WTC11 (cell line): Measurements from ENCODE around the gene ZRANB2. TPM values are rescaled to one million over a fixed set of nuclear protein-coding genes. Genes with fewer than 3 reads are reported as not detected.

Experiments
- ATAC-seq: fragments of 200-7000 bp; cut with Tn5 transposase; 2 replicates; pipeline ENCODE4 v1.10.0; 2021; ENCODE audit warnings: mild to moderate bottlenecking, moderate library complexity
- Bru-seq: library from RNA; stranded (reverse); fragments of 400-500 nt; gene quantifications from one replicate; lab custom pipeline; 2021; lab: Mats Ljungman, UMichigan
- CTCF ChIA-PET: fragments of 300-600 bp; sonication (Branson Sonifier 250); formaldehyde crosslinking; loops from one replicate; lab custom pipeline; 2021; ENCODE audit warnings: antibody characterized with exemption; lab: Charles Lee
- POLR2A ChIA-PET: fragments of 350-600 bp; sonication (Branson Sonifier 250); formaldehyde crosslinking; loops from one replicate; lab custom pipeline; 2021; ENCODE audit warnings: antibody characterized with exemption; lab: Charles Lee
- DNase-seq: peaks from one replicate; pipeline ENCODE4 v3.0.0; 2021; ENCODE audit warnings: low spot score
- H3K27ac Mint-ChIP-seq: 2 replicates; pipeline ENCODE4 v1.8.0; 2021; ENCODE audit warnings: mixed read lengths
- H3K27me3 Mint-ChIP-seq: 2 replicates; pipeline ENCODE4 v1.8.0; 2021; ENCODE audit warnings: low read depth, mild to moderate bottlenecking, moderate library complexity, mixed read lengths
- H3K36me3 Mint-ChIP-seq: 2 replicates; pipeline ENCODE4 v1.8.0; 2021; ENCODE audit warnings: mixed read lengths
- H3K4me1 Mint-ChIP-seq: 2 replicates; pipeline ENCODE4 v1.8.0; 2022; ENCODE audit warnings: mixed read lengths
- H3K4me3 Mint-ChIP-seq: 2 replicates; pipeline ENCODE4 v1.8.0; 2021; ENCODE audit warnings: mild to moderate bottlenecking, moderate library complexity, mixed read lengths
- H3K9me3 Mint-ChIP-seq: 2 replicates; pipeline ENCODE4 v1.8.0; 2021; ENCODE audit warnings: mixed read lengths
- CREM ChIP-seq: sonication (generic); formaldehyde crosslinking; IDR thresholded peaks from 2 replicates; pipeline ENCODE4 v1.8.1; 2022; ENCODE audit warnings: mild to moderate bottlenecking, missing genetic modification reagents, moderate library complexity
- E2F5 ChIP-seq: sonication (generic); formaldehyde crosslinking; IDR thresholded peaks from 2 replicates; pipeline ENCODE4 v1.8.1; 2022; ENCODE audit warnings: mild to moderate bottlenecking, moderate library complexity, missing genetic modification reagents
- ERG ChIP-seq: fragments of 250-450 bp; sonication (Bioruptor Pico); IDR thresholded peaks from 2 replicates; pipeline ENCODE4 v1.8.0; 2021; ENCODE audit warnings: mild to moderate bottlenecking
- ETV6 ChIP-seq: sonication (generic); formaldehyde crosslinking; IDR thresholded peaks from 2 replicates; pipeline ENCODE4 v1.8.1; 2022; ENCODE audit warnings: mild to moderate bottlenecking, missing genetic modification reagents
- FOXJ3 ChIP-seq: sonication (generic); formaldehyde crosslinking; IDR thresholded peaks from 2 replicates; pipeline ENCODE4 v1.9.0; 2021; ENCODE audit warnings: missing genetic modification reagents, mild to moderate bottlenecking, borderline replicate concordance
- FOXP1 ChIP-seq: sonication (generic); formaldehyde crosslinking; IDR thresholded peaks from 2 replicates; pipeline ENCODE4 v1.8.0; 2022; ENCODE audit warnings: missing genetic modification reagents, mild to moderate bottlenecking, moderate library complexity, borderline replicate concordance
- GABPB1 ChIP-seq: sonication (generic); formaldehyde crosslinking; IDR thresholded peaks from 2 replicates; pipeline ENCODE4 v1.8.1; 2023; ENCODE audit warnings: mild to moderate bottlenecking, missing genetic modification reagents
- HMGA2 ChIP-seq: fragments of 250-450 bp; sonication (Bioruptor Pico); IDR thresholded peaks from 2 replicates; pipeline ENCODE4 v1.4.0; 2021; ENCODE audit warnings: mild to moderate bottlenecking, moderate library complexity
- MAX ChIP-seq: sonication (generic); formaldehyde crosslinking; IDR thresholded peaks from 2 replicates; pipeline ENCODE4 v1.8.0; 2022; ENCODE audit warnings: mild to moderate bottlenecking, missing genetic modification reagents
- MLX ChIP-seq: sonication (generic); formaldehyde crosslinking; IDR thresholded peaks from 2 replicates; pipeline ENCODE4 v1.8.1; 2023; ENCODE audit warnings: mild to moderate bottlenecking, missing genetic modification reagents, moderate library complexity
- NR1H2 ChIP-seq: sonication (generic); formaldehyde crosslinking; IDR thresholded peaks from 2 replicates; pipeline ENCODE4 v1.9.0; 2021; ENCODE audit warnings: mild to moderate bottlenecking, moderate library complexity, missing genetic modification reagents
- SMAD3 ChIP-seq: sonication (generic); formaldehyde crosslinking; IDR thresholded peaks from 2 replicates; pipeline ENCODE4 v1.8.0; 2022; ENCODE audit warnings: missing genetic modification reagents, mild to moderate bottlenecking, borderline replicate concordance
- SP1 ChIP-seq: sonication (generic); formaldehyde crosslinking; conservative IDR thresholded peaks from 2 replicates; pipeline ENCODE4 v1.8.1; 2022; ENCODE audit warnings: missing genetic modification reagents
- TEAD4 ChIP-seq: sonication (generic); formaldehyde crosslinking; IDR thresholded peaks from 2 replicates; pipeline ENCODE4 v1.8.0; 2022; ENCODE audit warnings: mild to moderate bottlenecking, missing genetic modification reagents
- USF1 ChIP-seq: sonication (generic); formaldehyde crosslinking; IDR thresholded peaks from 2 replicates; pipeline ENCODE4 v1.8.0; 2022; ENCODE audit warnings: mild to moderate bottlenecking, missing genetic modification reagents
- ZMAT4 ChIP-seq: fragments of 250-450 bp; sonication (Bioruptor Pico); IDR thresholded peaks from 2 replicates; pipeline ENCODE4 v1.9.0; 2021; ENCODE audit warnings: mild to moderate bottlenecking
- ZNF121 ChIP-seq: sonication (generic); formaldehyde crosslinking; IDR thresholded peaks from 2 replicates; pipeline ENCODE4 v1.8.0; 2023; ENCODE audit warnings: missing genetic modification reagents
- ZNF138 ChIP-seq: sonication (generic); formaldehyde crosslinking; conservative IDR thresholded peaks from 2 replicates; pipeline ENCODE4 v1.8.1; 2022; ENCODE audit warnings: mild to moderate bottlenecking, moderate library complexity, missing genetic modification reagents
- ZNF232 ChIP-seq: sonication (generic); formaldehyde crosslinking; IDR thresholded peaks from 2 replicates; pipeline ENCODE4 v1.8.0; 2022; ENCODE audit warnings: mild to moderate bottlenecking, missing genetic modification reagents
- ZNF263 ChIP-seq: sonication (generic); formaldehyde crosslinking; IDR thresholded peaks from 2 replicates; pipeline ENCODE4 v1.8.1; 2022; ENCODE audit warnings: low read depth, mild to moderate bottlenecking, moderate library complexity, missing genetic modification reagents
- ZNF671 ChIP-seq: fragments of 250-450 bp; sonication (Bioruptor Pico); IDR thresholded peaks from 2 replicates; pipeline ENCODE4 v1.8.0; 2021; ENCODE audit warnings: mild to moderate bottlenecking
- ZSCAN18 ChIP-seq: fragments of 250-450 bp; sonication (Bioruptor Pico); IDR thresholded peaks from 2 replicates; pipeline ENCODE4 v2.1.2; 2022; ENCODE audit warnings: mild to moderate bottlenecking, moderate library complexity
- long read RNA-seq, 3 experiments: library from RNA in 1 of 3; library from capped mRNA in 1 of 3; library from polyadenylated mRNA in 1 of 3; unstranded in 2 of 3; stranded (forward) in 1 of 3; transcript quantifications; one replicate each; pipeline ENCODE4 v2.0.0, GENCODE V29; 2021
- total RNA-seq: library from RNA; stranded (reverse); gene quantifications from 3 replicates; pipeline ENCODE4 v1.2.3, GENCODE V29; 2021
- TF ChIP-seq, protein P1 (sequence below): sonication (generic); formaldehyde crosslinking; IDR thresholded peaks from 2 replicates; pipeline ENCODE4 v1.8.0; 2022; ENCODE audit warnings: mild to moderate bottlenecking, missing genetic modification reagents
- TF ChIP-seq, protein P2 (sequence below): fragments of 200-600 bp; IDR thresholded peaks from 2 replicates; pipeline ENCODE4 v1.8.0; 2022; ENCODE audit warnings: antibody characterized with exemption

Gene ZRANB2
- total RNA-seq = 77.3 to 85.8 TPM (median 80.1 TPM) in 3 replicates
- Bru-seq, nascent RNA = percentile 98 among the genes with signal in this experiment
- long read RNA-seq, experiment 1, transcript ZRANB2-202 (10 exons, 3,078 nt) = major isoform, 260 of 661 reads
- long read RNA-seq, experiment 1, transcript ZRANB2-201 (11 exons, 2,821 nt) = minor isoform, 195 of 661 reads
- long read RNA-seq, experiment 1, transcript ZRANB2-204 (2 exons, 3,677 nt) = minor isoform, 14 of 661 reads
- long read RNA-seq, experiment 1, partial matches to known transcripts = 56 of 661 reads
- long read RNA-seq, experiment 1, other reads (novel, unspliced or antisense) = 133 of 661 reads
- long read RNA-seq, experiment 2, transcript ZRANB2-202 (10 exons, 3,078 nt) = major isoform, 19 of 85 reads
- long read RNA-seq, experiment 2, transcript ZRANB2-204 (2 exons, 3,677 nt) = minor isoform, 6 of 85 reads
- long read RNA-seq, experiment 2, transcript ZRANB2-201 (11 exons, 2,821 nt) = major isoform, 19 of 85 reads
- long read RNA-seq, experiment 2, partial matches to known transcripts = 12 of 85 reads
- long read RNA-seq, experiment 2, other reads (novel, unspliced or antisense) = 27 of 85 reads
- long read RNA-seq, experiment 3, transcript ZRANB2-201 (11 exons, 2,821 nt) = minor isoform, 88 of 297 reads
- long read RNA-seq, experiment 3, transcript ZRANB2-202 (10 exons, 3,078 nt) = major isoform, 131 of 297 reads
- long read RNA-seq, experiment 3, partial matches to known transcripts = 45 of 297 reads
- long read RNA-seq, experiment 3, other reads (novel, unspliced or antisense) = 33 of 297 reads

- Mint-ChIP-seq H3K4me1 (peaks cover 8% of the 10 kb centered on the region), H3K4me3 (peak within 1 kb of the TSS; percentile 87), H3K27me3 (peaks cover 45% of the 10 kb centered on the region), H3K36me3 (peaks cover 18% of the 10 kb centered on the region), H3K27ac (peak within 1 kb of the TSS; percentile 99), H3K9me3 (peaks cover 7% of the 10 kb centered on the region)
- DNase-seq (peak; percentile 81), ATAC-seq (peak; percentile 98)
- ChIA-PET CTCF (interaction anchor here (0.6 to 1.3 kb wide), 9 partner anchors 10 to 568 kb away, joined by 3 to 7 read pairs (median 3); no protein-coding TSS in a partner anchor), POLR2A (no interaction called here)
- TF ChIP-seq FOXJ3 (CRISPR knock-in tag) (no peak), MAX (CRISPR knock-in tag) (peak; percentile 57), USF1 (CRISPR knock-in tag) (no peak), SMAD3 (CRISPR knock-in tag) (no peak), ZNF263 (no peak), MLX (no peak), ZMAT4 (no peak), NR1H2 (CRISPR knock-in tag) (no peak), CREM (0 out of 2 replicates have a peak, but pooled peaks have one; percentile 56), ERG (CRISPR knock-in tag) (no peak), GABPB1 (CRISPR knock-in tag) (peak; percentile 9; the same call in 1 of the 2 replicates), ZNF121 (CRISPR knock-in tag) (no peak), TEAD4 (no peak), SP1 (CRISPR knock-in tag) (no peak), ZNF138 (CRISPR knock-in tag) (no peak), ZSCAN18 (CRISPR knock-in tag) (no peak), FOXP1 (CRISPR knock-in tag) (no peak), ZNF671 (CRISPR knock-in tag) (no peak), HMGA2 (CRISPR knock-in tag) (0 out of 2 replicates have a peak, but pooled peaks have one; percentile 19), ZNF232 (CRISPR knock-in tag) (no peak), ETV6 (CRISPR knock-in tag) (no peak), E2F5 (CRISPR knock-in tag) (no peak)
- TF ChIP-seq, protein P1, sequence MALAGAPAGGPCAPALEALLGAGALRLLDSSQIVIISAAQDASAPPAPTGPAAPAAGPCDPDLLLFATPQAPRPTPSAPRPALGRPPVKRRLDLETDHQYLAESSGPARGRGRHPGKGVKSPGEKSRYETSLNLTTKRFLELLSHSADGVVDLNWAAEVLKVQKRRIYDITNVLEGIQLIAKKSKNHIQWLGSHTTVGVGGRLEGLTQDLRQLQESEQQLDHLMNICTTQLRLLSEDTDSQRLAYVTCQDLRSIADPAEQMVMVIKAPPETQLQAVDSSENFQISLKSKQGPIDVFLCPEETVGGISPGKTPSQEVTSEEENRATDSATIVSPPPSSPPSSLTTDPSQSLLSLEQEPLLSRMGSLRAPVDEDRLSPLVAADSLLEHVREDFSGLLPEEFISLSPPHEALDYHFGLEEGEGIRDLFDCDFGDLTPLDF = no peak
- TF ChIP-seq, protein P2, sequence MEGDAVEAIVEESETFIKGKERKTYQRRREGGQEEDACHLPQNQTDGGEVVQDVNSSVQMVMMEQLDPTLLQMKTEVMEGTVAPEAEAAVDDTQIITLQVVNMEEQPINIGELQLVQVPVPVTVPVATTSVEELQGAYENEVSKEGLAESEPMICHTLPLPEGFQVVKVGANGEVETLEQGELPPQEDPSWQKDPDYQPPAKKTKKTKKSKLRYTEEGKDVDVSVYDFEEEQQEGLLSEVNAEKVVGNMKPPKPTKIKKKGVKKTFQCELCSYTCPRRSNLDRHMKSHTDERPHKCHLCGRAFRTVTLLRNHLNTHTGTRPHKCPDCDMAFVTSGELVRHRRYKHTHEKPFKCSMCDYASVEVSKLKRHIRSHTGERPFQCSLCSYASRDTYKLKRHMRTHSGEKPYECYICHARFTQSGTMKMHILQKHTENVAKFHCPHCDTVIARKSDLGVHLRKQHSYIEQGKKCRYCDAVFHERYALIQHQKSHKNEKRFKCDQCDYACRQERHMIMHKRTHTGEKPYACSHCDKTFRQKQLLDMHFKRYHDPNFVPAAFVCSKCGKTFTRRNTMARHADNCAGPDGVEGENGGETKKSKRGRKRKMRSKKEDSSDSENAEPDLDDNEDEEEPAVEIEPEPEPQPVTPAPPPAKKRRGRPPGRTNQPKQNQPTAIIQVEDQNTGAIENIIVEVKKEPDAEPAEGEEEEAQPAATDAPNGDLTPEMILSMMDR = peak; percentile 31; the same call in 1 of the 2 replicates
Measured at GRCh38 chr1:71080739-71081696, at the start of gene ZRANB2. TSS of gene ZRANB2 (minus strand) at chr1:71081035. CDS start at chr1:71080995, 40 bp downstream.
